Uterus (tissue), 2 donors: Measurements from ENCODE around the gene FAM20B.

Source experiments
- CTCF ChIP-seq, 4 experiments: fragments of 200-600 bp in 2 of 4; fragments of 450-650 bp in 2 of 4; sonication (generic) in 2 of 4; IDR thresholded peaks; one replicate each; pipeline ENCODE4 v1.5.1; 2016 to 2019; ENCODE audit warnings: antibody characterized with exemption in 4 of 4, mild to moderate bottlenecking in 2 of 4, moderate library complexity in 1 of 4
- POLR2A ChIP-seq, 2 donors: fragments of 450-650 bp; IDR thresholded peaks; one replicate each; pipeline ENCODE4 v1.6.1; 2016; ENCODE audit warnings: antibody characterized with exemption in 2 of 2, mild to moderate bottlenecking in 1 of 2, moderate library complexity in 1 of 2

GRCh38 chr1:179034720-179035119 lies 9.0 kb downstream of the FAM20B start:
- no peak for TF ChIP-seq CTCF (IDR thresholded peaks at IDR 0.05)
- TF ChIP-seq POLR2A (IDR thresholded peaks at IDR 0.05) = no peak
